Caco-2 (cell line): ENCODE results near the gene KLLN. TPM values are rescaled to one million over a fixed set of nuclear protein-coding genes. Genes with fewer than 3 reads are reported as not detected.

Experiments used
- BruUV-seq: library from RNA; stranded (reverse); fragments of 400-500 nt; replicated peaks from 2 replicates; lab custom pipeline; 2021; lab: Mats Ljungman, UMichigan
- CTCF ChIA-PET: fragments of 300-600 bp; sonication (Branson Sonifier 250); formaldehyde crosslinking; loops from one replicate; lab custom pipeline; 2022; ENCODE audit warnings: antibody characterized with exemption; lab: Charles Lee
- POLR2A ChIA-PET: fragments of 300-600 bp; sonication (Branson Sonifier 250); formaldehyde crosslinking; loops from one replicate; lab custom pipeline; 2022; ENCODE audit warnings: antibody characterized with exemption; lab: Charles Lee
- DNase-seq, 2 experiments: peaks; one replicate each; pipeline versions ENCODE4 v3.0.0 to v3.0.0-alpha.2; 2020 to 2022
- H3K27me3 ChIP-seq: replicated peaks from 2 replicates; pipeline ENCODE4 v1.6.0; 2011; ENCODE audit warnings: low read length; ENCODE audit not compliant: control insufficient read depth, insufficient read depth
- H3K36me3 ChIP-seq: 2 replicates; pipeline ENCODE4 v1.5.1; 2011; ENCODE audit warnings: low read length; ENCODE audit not compliant: control insufficient read depth, insufficient read depth
- H3K4me1 ChIP-seq: fragments of 250-450 bp; sonication (Bioruptor Pico); 2 replicates; pipeline ENCODE4 v1.5.1; 2020; ENCODE audit warnings: mild to moderate bottlenecking
- H3K4me3 ChIP-seq: 2 replicates; pipeline ENCODE4 v1.5.1; 2011; ENCODE audit warnings: low read depth, mild to moderate bottlenecking, control low read depth, low read length
- H3K9me3 ChIP-seq: fragments of 250-450 bp; sonication (Bioruptor Pico); 2 replicates; pipeline ENCODE4 v1.5.1; 2020; ENCODE audit warnings: mild to moderate bottlenecking, moderate library complexity
- H3K27ac Mint-ChIP-seq: one replicate; pipeline ENCODE4 v1.8.0; 2022; ENCODE audit warnings: mixed read lengths; ENCODE audit not compliant: unreplicated experiment
- H3K27me3 Mint-ChIP-seq: one replicate; pipeline ENCODE4 v1.8.0; 2022; ENCODE audit warnings: mixed read lengths; ENCODE audit not compliant: insufficient read depth, unreplicated experiment
- H3K36me3 Mint-ChIP-seq: one replicate; pipeline ENCODE4 v1.8.0; 2022; ENCODE audit warnings: mild to moderate bottlenecking, mixed read lengths; ENCODE audit not compliant: insufficient read depth, unreplicated experiment
- H3K4me1 Mint-ChIP-seq: one replicate; pipeline ENCODE4 v1.8.0; 2022; ENCODE audit warnings: low read depth, mixed read lengths; ENCODE audit not compliant: unreplicated experiment
- H3K4me3 Mint-ChIP-seq: one replicate; pipeline ENCODE4 v1.8.0; 2022; ENCODE audit warnings: mild to moderate bottlenecking, moderate library complexity, mixed read lengths; ENCODE audit not compliant: unreplicated experiment
- H3K9me3 Mint-ChIP-seq: one replicate; pipeline ENCODE4 v1.8.0; 2022; ENCODE audit warnings: mixed read lengths; ENCODE audit not compliant: unreplicated experiment
- intact Hi-C: fragments of 100-400 bp; cut with micrococcal nuclease; formaldehyde crosslinking; loops from one replicate; pipeline ENCODE4 v1.10.0; 2022; ENCODE audit not compliant: unreplicated experiment
- total RNA-seq: library from RNA; stranded (reverse); gene quantifications from 2 replicates; pipeline ENCODE4 v1.2.3, GENCODE V29; 2022
- TF ChIP-seq, protein P1 (sequence below), 2 experiments: fragments of 200-600 bp in 1 of 2; IDR thresholded peaks; 1 replicate in 1 of 2; 2 replicates in 1 of 2; pipeline versions ENCODE4 v1.5.1 to v1.8.0; 2011 to 2022; ENCODE audit warnings: antibody characterized with exemption in 1 of 2, control low read depth in 1 of 2, inconsistent platforms in 1 of 2, low read depth in 1 of 2, low read length in 1 of 2, mild to moderate bottlenecking in 1 of 2, moderate library complexity in 1 of 2; ENCODE audit not compliant: insufficient read depth in 1 of 2, severe bottlenecking in 1 of 2, unreplicated experiment in 1 of 2

KLLN gene
- total RNA-seq, 1 experiment from 2014 or later = 1.2 TPM

DNA sequence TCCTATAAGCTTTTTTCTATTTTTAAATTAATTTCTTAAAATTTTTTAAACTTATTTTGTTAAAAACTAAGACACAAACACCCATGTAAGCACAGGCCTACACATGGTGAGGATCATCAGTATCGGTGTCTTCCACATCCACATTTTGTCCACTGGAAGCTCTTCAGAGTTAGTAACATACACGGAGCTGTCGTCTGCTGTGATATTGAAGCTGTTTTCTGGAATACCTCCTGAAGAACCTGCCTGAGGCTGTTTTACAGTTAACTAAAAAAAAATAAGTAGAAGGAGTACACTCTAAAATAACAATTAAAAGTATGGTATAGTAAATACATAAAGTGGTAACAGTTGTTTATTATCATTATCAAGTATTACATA, 17.7 kb downstream of the KLLN start:
- no peak overlapping the region for H3K27ac Mint-ChIP-seq
- POLR2A ChIA-PET = interaction anchor here (0.5 to 0.6 kb wide), 2 partner anchors 12 to 14 kb away, joined by 3 to 8 read pairs; no protein-coding TSS in a partner anchor
- no TSS peak for BruUV-seq
- TF ChIP-seq, protein P1, sequence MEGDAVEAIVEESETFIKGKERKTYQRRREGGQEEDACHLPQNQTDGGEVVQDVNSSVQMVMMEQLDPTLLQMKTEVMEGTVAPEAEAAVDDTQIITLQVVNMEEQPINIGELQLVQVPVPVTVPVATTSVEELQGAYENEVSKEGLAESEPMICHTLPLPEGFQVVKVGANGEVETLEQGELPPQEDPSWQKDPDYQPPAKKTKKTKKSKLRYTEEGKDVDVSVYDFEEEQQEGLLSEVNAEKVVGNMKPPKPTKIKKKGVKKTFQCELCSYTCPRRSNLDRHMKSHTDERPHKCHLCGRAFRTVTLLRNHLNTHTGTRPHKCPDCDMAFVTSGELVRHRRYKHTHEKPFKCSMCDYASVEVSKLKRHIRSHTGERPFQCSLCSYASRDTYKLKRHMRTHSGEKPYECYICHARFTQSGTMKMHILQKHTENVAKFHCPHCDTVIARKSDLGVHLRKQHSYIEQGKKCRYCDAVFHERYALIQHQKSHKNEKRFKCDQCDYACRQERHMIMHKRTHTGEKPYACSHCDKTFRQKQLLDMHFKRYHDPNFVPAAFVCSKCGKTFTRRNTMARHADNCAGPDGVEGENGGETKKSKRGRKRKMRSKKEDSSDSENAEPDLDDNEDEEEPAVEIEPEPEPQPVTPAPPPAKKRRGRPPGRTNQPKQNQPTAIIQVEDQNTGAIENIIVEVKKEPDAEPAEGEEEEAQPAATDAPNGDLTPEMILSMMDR (IDR thresholded peaks at IDR 0.05; ENCODE audit: insufficient read depth in 1 of 2, low read depth in 1 of 2, low read length in 1 of 2, severe bottlenecking in 1 of 2, unreplicated experiment in 1 of 2) = no peak
- CTCF ChIA-PET = interaction anchor here (0.9 kb wide), 1 partner anchor 737 kb away, joined by 3 read pairs; no protein-coding TSS in a partner anchor
- H3K4me3 ChIP-seq = no peak overlapping the region
- H3K27me3 Mint-ChIP-seq = no peaks in the 10 kb centered on the region
- peaks cover 46% of the 10 kb centered on the region for H3K4me1 ChIP-seq
- H3K9me3 ChIP-seq = no peaks in the 10 kb centered on the region
- no peak overlapping the region for H3K4me3 Mint-ChIP-seq
- peaks cover 7% of the 10 kb centered on the region for H3K36me3 Mint-ChIP-seq
- no peaks in the 10 kb centered on the region for H3K36me3 ChIP-seq
- H3K9me3 Mint-ChIP-seq = no peaks in the 10 kb centered on the region
- no peak for DNase-seq
- intact Hi-C loops = no loop called here
- no peaks in the 10 kb centered on the region for H3K27me3 ChIP-seq
- H3K4me1 Mint-ChIP-seq = peaks cover 23% of the 10 kb centered on the region

DNA sequence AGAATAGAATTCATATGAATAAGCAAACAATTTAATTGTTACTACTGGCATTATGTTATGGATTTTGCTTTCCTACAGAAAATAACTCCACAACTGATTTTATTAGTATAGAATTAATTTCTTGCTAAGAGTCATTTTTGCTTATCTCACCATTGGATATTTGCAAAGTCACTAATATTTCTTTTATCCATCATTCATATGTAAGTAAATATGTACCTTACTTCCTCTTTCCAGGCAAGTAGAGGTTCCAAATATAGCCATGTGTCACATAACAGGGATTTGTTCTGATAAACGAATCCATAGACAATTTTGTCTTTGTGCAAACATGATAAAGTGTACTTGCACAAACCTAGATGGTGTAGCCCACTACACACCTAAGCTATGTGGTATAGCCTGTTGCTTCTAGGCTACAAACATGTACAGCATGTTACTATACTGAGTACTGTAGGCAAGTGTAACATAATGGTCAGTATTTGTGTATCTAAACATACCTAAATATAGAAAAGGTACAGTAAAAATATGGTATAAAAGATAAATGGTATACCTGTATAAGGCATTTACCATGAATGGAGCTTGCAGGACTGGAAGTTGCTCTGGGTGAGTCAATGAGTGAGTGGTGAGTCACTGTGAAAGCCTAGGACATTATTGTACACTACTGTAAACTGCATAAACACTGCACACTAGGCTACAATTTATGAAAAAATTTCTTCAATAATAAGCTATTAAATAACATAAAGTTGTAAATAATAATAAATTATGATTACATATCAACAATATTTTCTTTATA, 18.3 kb downstream of the KLLN start:
- Histone ChIP-seq H3K27me3 (no peaks in the 10 kb centered on the region), H3K9me3 (no peaks in the 10 kb centered on the region), H3K4me3 (no peak overlapping the region), H3K4me1 (peaks cover 40% of the 10 kb centered on the region), H3K36me3 (no peaks in the 10 kb centered on the region)
- Mint-ChIP-seq H3K4me3 (no peak overlapping the region), H3K27ac (peak overlapping the region; percentile 32), H3K4me1 (peaks cover 23% of the 10 kb centered on the region), H3K9me3 (no peaks in the 10 kb centered on the region), H3K36me3 (peaks cover 7% of the 10 kb centered on the region), H3K27me3 (no peaks in the 10 kb centered on the region)
- intact Hi-C loops = no loop called here
- ChIA-PET CTCF (interaction anchor here (0.9 kb wide), 1 partner anchor 738 kb away, joined by 3 read pairs; no protein-coding TSS in a partner anchor), POLR2A (interaction anchor here (0.6 kb wide), 1 partner anchor 11 kb away, joined by 8 read pairs; no protein-coding TSS in a partner anchor)
- DNase-seq = no peak
- BruUV-seq = no TSS peak
- TF ChIP-seq, protein P1 (IDR thresholded peaks at IDR 0.05; ENCODE audit: insufficient read depth in 1 of 2, low read depth in 1 of 2, low read length in 1 of 2, severe bottlenecking in 1 of 2, unreplicated experiment in 1 of 2) = no peak

DNA sequence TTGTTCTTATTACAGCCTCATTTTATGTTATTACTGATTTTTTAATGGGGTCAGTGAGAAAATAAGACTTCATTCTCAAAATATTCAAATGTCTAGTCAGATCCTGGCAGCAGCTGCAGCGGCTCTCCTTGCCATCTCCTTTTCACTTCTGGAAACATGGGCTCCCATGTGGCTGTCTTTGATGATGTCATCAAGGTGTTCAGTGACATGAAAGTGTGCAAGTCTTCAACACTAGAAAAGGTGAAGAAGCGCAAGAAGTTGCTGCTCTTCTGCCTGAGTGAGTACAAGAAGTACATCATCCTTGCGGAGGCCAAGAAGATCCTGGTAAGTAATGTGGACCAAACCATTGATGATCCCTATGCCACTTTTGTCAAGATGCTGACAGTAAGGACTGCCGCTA, 19.6 kb downstream of the KLLN start:
- no peaks in the 10 kb centered on the region for H3K9me3 Mint-ChIP-seq

More for the DNA sequence above, 19.6 kb downstream of the KLLN start:
- Mint-ChIP-seq H3K36me3 (peaks cover 7% of the 10 kb centered on the region), H3K27ac (peak overlapping the region; percentile 32), H3K27me3 (no peaks in the 10 kb centered on the region), H3K4me1 (peaks cover 23% of the 10 kb centered on the region), H3K4me3 (no peak overlapping the region)
- CTCF ChIA-PET = no interaction called here
- no peak for DNase-seq
- H3K27me3 ChIP-seq = no peaks in the 10 kb centered on the region
- intact Hi-C loops = loop anchor here (2.0 kb wide), 1 partner anchor 19 kb away; the partner anchor contains the start of genes KLLN and PTEN
- no peaks in the 10 kb centered on the region for H3K9me3 ChIP-seq
- POLR2A ChIA-PET = no interaction called here
- TF ChIP-seq, protein P1 (IDR thresholded peaks at IDR 0.05; ENCODE audit: insufficient read depth in 1 of 2, low read depth in 1 of 2, low read length in 1 of 2, severe bottlenecking in 1 of 2, unreplicated experiment in 1 of 2) = no peak
- H3K4me1 ChIP-seq = peaks cover 38% of the 10 kb centered on the region
- BruUV-seq = no TSS peak
- H3K36me3 ChIP-seq = no peaks in the 10 kb centered on the region
- no peak overlapping the region for H3K4me3 ChIP-seq
